HUES6 (cell line): ENCODE data around the gene ANKRD52.

Experiments used
- H3K27ac ChIP-seq: 2 replicates; pipeline ENCODE4 v1.7.0; 2013; ENCODE audit warnings: low read depth, mild to moderate bottlenecking, low read length, inconsistent platforms
- H3K27me3 ChIP-seq: 2 replicates; pipeline ENCODE4 v1.6.1; 2013; ENCODE audit warnings: low read length; ENCODE audit not compliant: control insufficient read depth, insufficient read depth
- H3K36me3 ChIP-seq: 2 replicates; pipeline ENCODE4 v1.6.1; 2013; ENCODE audit warnings: low read length; ENCODE audit not compliant: control insufficient read depth, insufficient read depth
- H3K4me1 ChIP-seq: 2 replicates; pipeline ENCODE4 v1.6.1; 2013; ENCODE audit warnings: low read length; ENCODE audit not compliant: control insufficient read depth, insufficient read depth
- H3K4me3 ChIP-seq: 2 replicates; pipeline ENCODE4 v1.5.1; 2013; ENCODE audit warnings: low read depth, low read length
- H3K9ac ChIP-seq: one replicate; pipeline ENCODE4 v1.6.1; 2013; ENCODE audit warnings: mild to moderate bottlenecking, low read length
- H3K9me3 ChIP-seq: 2 replicates; pipeline ENCODE4 v1.6.1; 2013; ENCODE audit warnings: low read depth, low read length; ENCODE audit not compliant: control insufficient read depth, insufficient read depth

The ANKRD52 gene

DNA sequence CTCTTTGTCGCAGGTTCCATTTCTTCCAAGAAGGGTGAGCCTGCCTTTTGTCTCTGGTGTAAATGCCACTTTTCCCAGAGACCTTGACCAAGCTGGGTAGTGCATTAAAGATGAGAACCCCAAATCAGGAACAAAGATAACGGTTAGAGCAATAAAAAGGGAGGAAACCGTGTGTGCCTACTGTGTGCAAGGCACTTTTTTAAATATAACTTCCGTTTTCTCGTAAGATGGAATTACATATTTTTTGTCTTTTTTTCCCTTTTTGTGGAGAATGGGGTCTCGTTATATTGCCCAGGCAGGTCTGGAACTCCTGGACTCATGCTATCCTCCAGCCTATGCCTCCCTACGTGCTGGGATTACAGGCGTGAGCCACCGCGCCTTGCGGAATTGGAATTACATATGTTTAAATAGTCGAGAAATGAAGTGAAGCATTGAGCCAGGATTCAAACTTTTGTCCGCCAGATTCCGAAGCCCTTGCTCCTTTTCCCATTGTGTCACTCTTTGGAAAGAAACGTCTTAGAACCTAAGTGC is 34.5 kb downstream of the ANKRD52 start:
- peaks cover 19% of the 10 kb centered on the region for H3K4me1 ChIP-seq
- H3K27ac ChIP-seq: no peak overlapping the region
- peak overlapping the region; percentile 47 for H3K9ac ChIP-seq
- no peaks in the 10 kb centered on the region for H3K27me3 ChIP-seq
- H3K4me3 ChIP-seq: peak overlapping the region; percentile 43
- H3K9me3 ChIP-seq: no peaks in the 10 kb centered on the region
- peaks cover 3% of the 10 kb centered on the region; the same call in 1 of the 2 replicates for H3K36me3 ChIP-seq

GRCh38 chr12:56222531-56222895 is 35.7 kb downstream of the ANKRD52 start:
- Histone ChIP-seq H3K27ac (peak overlapping the region; percentile 42; the same call in 1 of the 2 replicates), H3K27me3 (no peaks in the 10 kb centered on the region), H3K4me1 (peaks cover 19% of the 10 kb centered on the region), H3K4me3 (peak overlapping the region; percentile 76), H3K9me3 (0 out of 2 replicates have a peak, but pooled peaks cover 4% of the 10 kb centered on the region), H3K36me3 (peaks cover 6% of the 10 kb centered on the region), H3K9ac (peak overlapping the region; percentile 82)

DNA sequence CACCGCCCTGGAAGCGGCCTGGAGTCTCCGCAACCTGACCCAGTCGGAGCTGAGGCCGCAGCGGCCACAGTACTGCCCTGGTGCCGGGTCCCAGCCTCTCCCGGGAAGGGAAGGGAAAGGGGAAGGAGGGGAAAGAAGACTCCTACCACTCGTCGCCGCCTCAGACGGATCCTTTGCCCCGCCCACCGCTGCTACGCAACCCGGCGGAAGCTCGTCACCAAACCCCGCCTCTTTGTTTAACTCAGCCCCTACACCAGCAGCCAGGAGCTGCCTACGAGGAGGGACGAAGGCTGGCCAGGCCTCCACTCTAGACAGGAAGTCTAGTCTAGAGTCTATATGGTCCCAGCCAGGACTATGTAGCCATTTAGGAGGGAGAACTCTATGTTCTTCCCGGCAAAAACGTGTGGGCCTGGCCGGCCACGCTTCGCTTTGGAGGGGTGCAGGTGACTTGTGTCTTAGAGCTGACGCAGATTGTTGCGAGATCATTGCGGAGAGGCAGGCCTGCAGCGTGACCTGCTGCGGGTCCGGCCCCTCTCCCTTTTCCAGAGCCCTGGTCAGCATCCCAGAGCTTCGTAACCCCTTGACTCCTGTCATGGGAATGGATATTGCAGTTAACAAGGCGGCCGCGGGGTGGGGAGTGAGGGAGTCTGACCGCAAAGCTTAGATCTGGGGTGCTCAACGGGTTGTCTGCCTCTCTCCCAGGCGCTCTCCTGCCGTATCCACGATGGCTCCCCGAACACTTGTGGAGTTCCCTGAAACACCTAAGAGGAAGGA is 36.2 kb downstream of the ANKRD52 start, which contains the start of gene RNF41:
RNF41 (minus strand) TSS at position 166 of the 774 bp plus-strand sequence. CDS start 7,875 bp downstream, outside the sequence.
- peak within 1 kb of the TSS; percentile 82 for H3K9ac ChIP-seq
- H3K27me3 ChIP-seq: no peaks in the 10 kb centered on the region
- H3K4me3 ChIP-seq: peak within 1 kb of the TSS; percentile 76
- H3K9me3 ChIP-seq: 0 out of 2 replicates have a peak, but pooled peaks cover 5% of the 10 kb centered on the region
- H3K4me1 ChIP-seq: peaks cover 19% of the 10 kb centered on the region
- peaks cover 7% of the 10 kb centered on the region for H3K36me3 ChIP-seq
- H3K27ac ChIP-seq: peak within 1 kb of the TSS; percentile 42; the same call in 1 of the 2 replicates

- peak overlapping the region; percentile 82 for H3K9ac ChIP-seq
- H3K27ac ChIP-seq: peak overlapping the region; percentile 42; the same call in 1 of the 2 replicates
- H3K4me3 ChIP-seq: peak overlapping the region; percentile 76
- no peaks in the 10 kb centered on the region for H3K27me3 ChIP-seq
- 0 out of 2 replicates have a peak, but pooled peaks cover 5% of the 10 kb centered on the region for H3K9me3 ChIP-seq
- H3K4me1 ChIP-seq: peaks cover 19% of the 10 kb centered on the region
- peaks cover 12% of the 10 kb centered on the region for H3K36me3 ChIP-seq
These were observed 36.9 kb downstream of the ANKRD52 start for GRCh38 chr12:56221232-56221756.

- peak overlapping the region; percentile 82 for H3K9ac ChIP-seq
- peaks cover 14% of the 10 kb centered on the region for H3K36me3 ChIP-seq
- H3K27me3 ChIP-seq: no peaks in the 10 kb centered on the region
- peaks cover 19% of the 10 kb centered on the region for H3K4me1 ChIP-seq
- H3K4me3 ChIP-seq: peak overlapping the region; percentile 76
- H3K27ac ChIP-seq: peak overlapping the region; percentile 42; the same call in 1 of the 2 replicates
- H3K9me3 ChIP-seq: 0 out of 2 replicates have a peak, but pooled peaks cover 5% of the 10 kb centered on the region
These were observed 37.5 kb downstream of the ANKRD52 start for GRCh38 chr12:56220611-56221231.

DNA sequence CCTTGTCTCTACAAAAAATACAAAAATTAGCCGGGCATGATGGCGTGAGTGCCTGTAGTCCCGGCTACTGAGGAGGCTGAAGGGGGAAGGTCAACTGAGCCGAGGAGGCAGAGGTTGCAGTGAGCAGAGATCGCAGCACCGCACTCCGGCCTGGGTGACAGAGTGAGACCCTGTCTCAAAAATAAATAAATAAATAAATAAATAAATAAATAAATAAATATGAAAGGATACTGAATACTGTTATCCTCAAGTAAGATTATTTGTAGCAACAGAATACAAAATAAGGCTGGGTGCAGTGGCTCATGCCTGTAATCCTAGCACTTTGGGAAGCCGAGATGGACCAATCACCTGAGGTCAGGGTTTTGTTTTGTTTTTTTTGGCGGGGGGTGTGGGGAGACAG is 38.3 kb downstream of the ANKRD52 start:
- Histone ChIP-seq H3K36me3 (peaks cover 23% of the 10 kb centered on the region), H3K9me3 (0 out of 2 replicates have a peak, but pooled peaks cover 5% of the 10 kb centered on the region), H3K9ac (no peak overlapping the region), H3K4me3 (no peak overlapping the region), H3K27ac (no peak overlapping the region), H3K27me3 (no peaks in the 10 kb centered on the region), H3K4me1 (peaks cover 19% of the 10 kb centered on the region)

GRCh38 chr12:56216461-56216860 is 41.7 kb downstream of the ANKRD52 start:
- H3K27me3 ChIP-seq: no peaks in the 10 kb centered on the region
- no peak overlapping the region for H3K9ac ChIP-seq
- no peak overlapping the region for H3K27ac ChIP-seq
- H3K4me3 ChIP-seq: no peak overlapping the region
- H3K36me3 ChIP-seq: peaks cover 55% of the 10 kb centered on the region
- H3K4me1 ChIP-seq: peaks cover 4% of the 10 kb centered on the region; the same call in 1 of the 2 replicates
- H3K9me3 ChIP-seq: 0 out of 2 replicates have a peak, but pooled peaks cover 5% of the 10 kb centered on the region

DNA sequence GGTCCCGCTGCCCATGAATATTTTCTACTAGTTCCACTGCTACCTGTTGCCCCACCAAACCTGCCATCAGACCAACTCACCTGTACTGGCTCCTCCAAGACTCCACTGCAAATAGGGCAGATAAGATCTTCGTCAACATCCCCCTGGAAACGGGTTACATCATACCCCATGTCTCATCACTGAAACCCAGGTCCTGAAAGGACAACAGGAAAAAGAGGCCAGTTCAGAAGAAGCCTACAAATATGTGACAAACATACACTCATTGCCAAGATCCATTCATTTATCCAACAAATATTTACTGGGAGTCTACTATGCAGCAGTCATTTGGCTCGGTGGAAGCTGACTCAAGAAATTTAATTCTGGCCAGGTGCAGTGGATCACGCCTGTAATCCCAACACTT is 44.3 kb downstream of the ANKRD52 start:
- H3K4me3 ChIP-seq: no peak overlapping the region
- no peak overlapping the region for H3K9ac ChIP-seq
- H3K27ac ChIP-seq: no peak overlapping the region
- 0 out of 2 replicates have a peak, but pooled peaks cover 5% of the 10 kb centered on the region for H3K9me3 ChIP-seq
- peaks cover 76% of the 10 kb centered on the region for H3K36me3 ChIP-seq
- no peaks in the 10 kb centered on the region for H3K27me3 ChIP-seq
- no peaks in the 10 kb centered on the region for H3K4me1 ChIP-seq

GRCh38 chr12:56212361-56212760 is 45.8 kb downstream of the ANKRD52 start:
- H3K9ac ChIP-seq: no peak overlapping the region
- peaks cover 84% of the 10 kb centered on the region for H3K36me3 ChIP-seq
- no peak overlapping the region for H3K27ac ChIP-seq
- no peaks in the 10 kb centered on the region for H3K9me3 ChIP-seq
- H3K4me1 ChIP-seq: no peaks in the 10 kb centered on the region
- H3K4me3 ChIP-seq: no peak overlapping the region
- no peaks in the 10 kb centered on the region for H3K27me3 ChIP-seq

DNA sequence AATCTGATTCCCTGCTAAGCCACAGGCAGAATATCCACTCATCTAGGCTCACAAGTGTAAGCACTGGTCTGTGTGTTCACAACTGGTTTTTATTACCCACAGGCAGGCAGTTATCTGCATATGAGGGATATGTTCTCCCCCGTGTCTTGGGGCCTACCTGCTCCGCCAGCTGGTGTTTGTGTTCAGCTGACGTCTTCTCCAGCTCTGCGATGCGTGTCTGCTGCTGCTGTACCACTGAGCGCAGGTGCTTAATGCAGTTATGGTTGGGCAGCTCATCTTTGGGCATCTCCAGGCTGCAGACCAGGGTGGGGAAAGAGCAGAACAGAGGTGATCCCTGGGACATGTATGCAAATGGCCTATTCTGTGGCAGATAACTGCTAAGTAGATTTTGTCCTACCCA is 50.2 kb downstream of the ANKRD52 start:
- H3K9ac ChIP-seq: no peak overlapping the region
- H3K4me1 ChIP-seq: no peaks in the 10 kb centered on the region
- no peaks in the 10 kb centered on the region for H3K27me3 ChIP-seq
- no peak overlapping the region for H3K4me3 ChIP-seq
- H3K36me3 ChIP-seq: peaks cover 78% of the 10 kb centered on the region
- no peaks in the 10 kb centered on the region for H3K9me3 ChIP-seq
- H3K27ac ChIP-seq: no peak overlapping the region
